BJ (cell line): ENCODE measurements around the gene STRIT1. TPM values are rescaled to one million over a fixed set of nuclear protein-coding genes. Genes with fewer than 3 reads are reported as not detected.

Experiments
- CTCF ChIA-PET: fragments of 350-600 bp; formaldehyde crosslinking; extraction: SDS; loops from one replicate; lab custom pipeline; 2021; ENCODE audit warnings: antibody characterized with exemption, inconsistent platforms; lab: Yijun Ruan, JAX
- POLR2A ChIA-PET: fragments of 300-600 bp; sonication (Branson Sonifier 250); formaldehyde crosslinking; extraction: SDS; loops from one replicate; lab custom pipeline; 2021; ENCODE audit warnings: antibody characterized with exemption; lab: Charles Lee
- DNase-seq: peaks from one replicate; pipeline ENCODE4 v3.0.0-alpha.2; 2011; ENCODE audit warnings: low read depth
- H3K27me3 ChIP-seq: 2 replicates; pipeline ENCODE4 v1.6.0; 2011; ENCODE audit warnings: low read length; ENCODE audit not compliant: control insufficient read depth, insufficient read depth
- H3K36me3 ChIP-seq: 2 replicates; pipeline ENCODE4 v1.5.1; 2011; ENCODE audit warnings: low read length; ENCODE audit not compliant: control insufficient read depth, insufficient read depth
- H3K4me3 ChIP-seq: 2 replicates; pipeline ENCODE4 v1.5.1; 2011; ENCODE audit warnings: low read depth, mild to moderate bottlenecking, control low read depth, low read length
- CTCF ChIP-seq: IDR thresholded peaks from 2 replicates; pipeline ENCODE4 v1.5.1; 2011; ENCODE audit warnings: low read depth, mild to moderate bottlenecking, control low read depth, inconsistent platforms, low read length, moderate library complexity; ENCODE audit not compliant: insufficient read depth
- polyA plus RNA-seq: library from polyadenylated mRNA; depleted of rRNA; stranded (reverse); fragments of >200 nt; gene quantifications from 2 replicates; pipeline ENCODE4 v1.2.3, GENCODE V29; 2011

The STRIT1 gene
- polyA plus RNA-seq, 1 experiment = not detected

- no peak for TF ChIP-seq CTCF
- ChIA-PET CTCF (no interaction called here), POLR2A (no interaction called here)
- no peaks in the 10 kb centered on the region for H3K27me3 ChIP-seq
- no peaks in the 10 kb centered on the region for H3K36me3 ChIP-seq
- H3K4me3 ChIP-seq = no peak overlapping the region
- DNase-seq = no peak
Observed at GRCh38 chr3:155327871-155328270, 34.4 kb upstream of the STRIT1 start.

- Histone ChIP-seq H3K36me3 (no peaks in the 10 kb centered on the region), H3K27me3 (no peaks in the 10 kb centered on the region), H3K4me3 (no peak overlapping the region)
- ChIA-PET POLR2A (no interaction called here), CTCF (interaction anchor here (0.5 kb wide), 1 partner anchor 1010 kb away, joined by 5 read pairs; no protein-coding TSS in a partner anchor)
- TF ChIP-seq CTCF = no peak
- no peak for DNase-seq
Observed at GRCh38 chr3:155327430-155327829, 33.9 kb upstream of the STRIT1 start.

- CTCF ChIA-PET = interaction anchor here (0.5 kb wide), 1 partner anchor 1009 kb away, joined by 5 read pairs; no protein-coding TSS in a partner anchor
- POLR2A ChIA-PET = no interaction called here
- Histone ChIP-seq H3K36me3 (no peaks in the 10 kb centered on the region), H3K4me3 (no peak overlapping the region), H3K27me3 (no peaks in the 10 kb centered on the region)
- no peak for TF ChIP-seq CTCF
- no peak for DNase-seq
Observed at GRCh38 chr3:155326901-155327300, 33.4 kb upstream of the STRIT1 start.

- no peaks in the 10 kb centered on the region for H3K36me3 ChIP-seq
- no peak for TF ChIP-seq CTCF
- H3K27me3 ChIP-seq = no peaks in the 10 kb centered on the region
- DNase-seq = no peak
- no peak overlapping the region for H3K4me3 ChIP-seq
- ChIA-PET POLR2A (no interaction called here), CTCF (no interaction called here)
Observed at GRCh38 chr3:155326244-155326643, 32.8 kb upstream of the STRIT1 start.

- TF ChIP-seq CTCF = 0 out of 2 replicates have a peak, but pooled peaks have one; percentile 10
- ChIA-PET POLR2A (no interaction called here), CTCF (no interaction called here)
Observed at GRCh38 chr3:155325263-155325835, 31.9 kb upstream of the STRIT1 start.

More at GRCh38 chr3:155325263-155325835, 31.9 kb upstream of the STRIT1 start:
- Histone ChIP-seq H3K27me3 (no peaks in the 10 kb centered on the region), H3K36me3 (no peaks in the 10 kb centered on the region), H3K4me3 (no peak overlapping the region)
- DNase-seq = no peak
